ENCODE measurements around the gene LTBR. TPM values are rescaled to one million over a fixed set of nuclear protein-coding genes. Genes with fewer than 3 reads are reported as not detected.
A peak's percentile ranks its signal among the peaks of the same experiment; 100 is the strongest.

Gene LTBR
- 1.6 and 1.7 TPM in 2 replicates for total RNA-seq
- long read RNA-seq = 0 reads

- TF ChIP-seq CTCF (conservative IDR thresholded peaks at IDR 0.05) = no peak
- peaks cover 4% of the 10 kb centered on the region for H3K27me3 Mint-ChIP-seq (ENCODE audit: low read depth)
- H3K9me3 Mint-ChIP-seq = no peaks in the 10 kb centered on the region
- H3K4me3 Mint-ChIP-seq = no peak within 1 kb of the TSS
- peaks cover 5% of the 10 kb centered on the region for H3K4me1 Mint-ChIP-seq
- H3K36me3 Mint-ChIP-seq (ENCODE audit: low read depth) = no peaks in the 10 kb centered on the region
- no peak for DNase-seq (ENCODE audit: low read depth, low spot score)
- no peak within 1 kb of the TSS for H3K27ac Mint-ChIP-seq (ENCODE audit: unreplicated experiment)
Measured at GRCh38 chr12:6383572-6384498, at the start of gene LTBR. Gene LTBR (plus strand): TSS chr12:6384162. CDS start chr12:6384359, 197 bp downstream.

- DNase-seq (ENCODE audit: low read depth, low spot score) = no peak
- Mint-ChIP-seq H3K27ac (ENCODE audit: unreplicated experiment) (no peak overlapping the region), H3K4me1 (peaks cover 6% of the 10 kb centered on the region), H3K36me3 (ENCODE audit: low read depth) (peaks cover 8% of the 10 kb centered on the region), H3K27me3 (ENCODE audit: low read depth) (no peaks in the 10 kb centered on the region), H3K4me3 (no peak overlapping the region), H3K9me3 (no peaks in the 10 kb centered on the region)
- no peak for TF ChIP-seq CTCF (conservative IDR thresholded peaks at IDR 0.05)
Measured at GRCh38 chr12:6334359-6334758, 49.6 kb upstream of the LTBR start.

DNA sequence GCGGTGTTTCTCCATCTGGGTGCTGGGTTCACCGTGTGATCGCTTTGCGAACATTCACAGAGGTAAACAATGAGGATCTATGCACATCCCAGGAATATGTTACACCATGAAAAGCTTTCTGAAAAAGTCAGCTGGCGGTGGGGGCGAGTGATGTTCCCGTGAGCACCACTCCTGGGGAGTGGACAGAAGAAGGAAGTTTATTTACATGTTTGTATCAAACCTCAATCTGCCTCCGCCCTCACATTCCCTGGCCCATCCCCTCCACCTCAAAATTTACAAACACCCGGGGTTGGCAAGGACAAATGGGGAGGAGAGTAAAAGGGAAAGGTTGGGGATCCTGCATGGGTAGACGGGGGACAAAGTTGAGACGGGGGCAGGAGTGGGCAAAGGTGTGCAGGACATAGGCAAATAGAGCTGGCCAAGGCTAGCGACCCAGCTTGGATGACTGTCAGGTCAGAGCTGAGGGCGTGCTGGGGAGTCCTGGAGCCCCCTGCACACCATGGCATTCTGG, 49.0 kb upstream of the LTBR start:
- Mint-ChIP-seq H3K36me3 (ENCODE audit: low read depth) (peaks cover 8% of the 10 kb centered on the region), H3K27me3 (ENCODE audit: low read depth) (no peaks in the 10 kb centered on the region), H3K9me3 (no peaks in the 10 kb centered on the region), H3K4me1 (peaks cover 6% of the 10 kb centered on the region), H3K27ac (ENCODE audit: unreplicated experiment) (peak overlapping the region; percentile 97), H3K4me3 (no peak overlapping the region)
- TF ChIP-seq CTCF (conservative IDR thresholded peaks at IDR 0.05) = no peak
- no peak for DNase-seq (ENCODE audit: low read depth, low spot score)

DNA sequence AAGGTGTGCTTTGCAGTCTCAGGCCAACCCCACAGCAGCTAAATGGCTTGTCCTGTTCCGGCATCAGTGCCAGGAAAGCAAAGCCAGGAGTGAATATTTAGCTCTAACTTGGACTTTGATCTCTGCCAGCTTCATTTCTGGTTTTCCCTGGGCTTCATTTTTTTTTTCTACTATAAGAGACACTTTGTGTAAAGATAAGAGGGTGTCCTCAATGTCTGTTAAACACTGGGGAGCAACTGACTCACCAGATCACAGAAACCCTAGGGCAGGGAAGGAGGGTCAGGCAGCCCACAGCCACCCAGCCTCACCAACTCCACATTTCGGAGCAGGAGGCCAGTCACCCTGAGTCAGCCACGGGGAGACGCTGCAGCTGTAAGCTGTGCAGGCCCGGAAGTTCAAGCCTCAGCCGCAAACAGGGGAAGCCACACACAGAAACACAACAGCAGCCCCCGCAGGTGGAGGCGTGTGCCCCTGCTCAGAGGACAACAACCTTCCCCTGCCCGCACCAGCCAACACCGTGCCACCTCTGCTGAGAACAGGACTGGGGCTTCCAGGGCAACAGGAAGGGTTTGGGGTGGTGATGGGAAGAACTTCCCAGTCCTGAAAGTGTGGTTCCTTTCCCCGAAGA, 48.4 kb upstream of the LTBR start:
- Mint-ChIP-seq H3K9me3 (no peaks in the 10 kb centered on the region), H3K27me3 (ENCODE audit: low read depth) (no peaks in the 10 kb centered on the region), H3K27ac (ENCODE audit: unreplicated experiment) (peak overlapping the region; percentile 97), H3K4me1 (peaks cover 6% of the 10 kb centered on the region), H3K36me3 (ENCODE audit: low read depth) (peaks cover 8% of the 10 kb centered on the region), H3K4me3 (no peak overlapping the region)
- peak; percentile 48 for TF ChIP-seq CTCF (conservative IDR thresholded peaks at IDR 0.05)
- peak; percentile 29 for DNase-seq (ENCODE audit: low read depth, low spot score)

GRCh38 chr12:6336079-6336888, 47.7 kb upstream of the LTBR start:
- H3K4me1 Mint-ChIP-seq = peaks cover 9% of the 10 kb centered on the region
- peaks cover 5% of the 10 kb centered on the region for H3K36me3 Mint-ChIP-seq (ENCODE audit: low read depth)
- peak; percentile 74 for DNase-seq (ENCODE audit: low read depth, low spot score)
- TF ChIP-seq CTCF (conservative IDR thresholded peaks at IDR 0.05) = no peak
- H3K27ac Mint-ChIP-seq (ENCODE audit: unreplicated experiment) = peak overlapping the region; percentile 97
- no peaks in the 10 kb centered on the region for H3K27me3 Mint-ChIP-seq (ENCODE audit: low read depth)
- H3K9me3 Mint-ChIP-seq = no peaks in the 10 kb centered on the region
- H3K4me3 Mint-ChIP-seq = no peak overlapping the region
